Suppressor macrophage (primary cell): ENCODE measurements around the gene TXNDC17.
A peak's percentile ranks its signal among the peaks of the same experiment; 100 is the strongest.
"Not testable (repeated sequence)": the region's sequence is repeated elsewhere in the genome, so short reads cannot be mapped to it uniquely, and the experiment has no call there.

ENCODE experiments used
- DNase-seq, 4 experiments: peaks; one replicate each; pipeline ENCODE4 v3.0.0-alpha.2; 2020 to 2022

The TXNDC17 gene

DNA sequence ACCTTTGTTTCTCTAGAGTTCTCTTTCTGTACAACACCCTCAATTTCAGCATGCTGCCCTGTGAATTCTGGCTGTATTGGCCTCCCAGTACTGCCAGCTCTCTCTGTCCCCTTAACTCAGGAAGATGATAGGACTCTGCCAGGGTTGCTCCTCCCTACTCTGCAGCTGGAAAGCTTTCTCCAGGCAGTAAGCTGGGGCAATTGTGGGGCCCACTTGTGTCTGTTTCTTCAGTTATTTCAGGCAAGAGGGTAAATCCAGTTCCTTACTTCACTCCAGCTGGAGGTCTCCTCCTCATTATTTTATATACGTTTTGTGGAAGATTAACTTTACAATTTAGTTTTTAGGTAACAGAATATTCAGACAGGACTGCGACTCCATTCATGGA lies 20.6 kb downstream of the TXNDC17 start:
- peak in 1 of 4 experiments; percentile 12 for DNase-seq

DNA sequence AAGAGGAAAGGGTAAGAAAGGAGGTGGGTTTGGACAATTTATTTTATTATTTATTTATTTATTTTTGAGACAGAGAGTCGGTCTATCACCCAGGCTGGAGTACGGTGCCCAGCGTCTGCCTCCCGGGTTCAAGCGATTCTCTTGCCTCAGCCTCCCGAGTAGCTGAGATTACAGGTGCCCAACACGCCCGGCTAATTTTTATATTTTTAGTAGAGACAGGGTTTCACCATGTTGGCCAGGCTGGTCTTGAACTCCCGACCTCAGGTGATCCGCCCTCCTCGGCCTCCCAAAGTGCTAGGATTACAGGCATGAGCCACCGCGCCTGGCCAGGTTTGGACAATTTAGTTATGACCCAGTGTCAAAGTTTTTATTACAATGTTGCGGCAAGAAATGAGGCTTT lies 22.3 kb downstream of the TXNDC17 start:
- not testable (repeated sequence) for DNase-seq

DNA sequence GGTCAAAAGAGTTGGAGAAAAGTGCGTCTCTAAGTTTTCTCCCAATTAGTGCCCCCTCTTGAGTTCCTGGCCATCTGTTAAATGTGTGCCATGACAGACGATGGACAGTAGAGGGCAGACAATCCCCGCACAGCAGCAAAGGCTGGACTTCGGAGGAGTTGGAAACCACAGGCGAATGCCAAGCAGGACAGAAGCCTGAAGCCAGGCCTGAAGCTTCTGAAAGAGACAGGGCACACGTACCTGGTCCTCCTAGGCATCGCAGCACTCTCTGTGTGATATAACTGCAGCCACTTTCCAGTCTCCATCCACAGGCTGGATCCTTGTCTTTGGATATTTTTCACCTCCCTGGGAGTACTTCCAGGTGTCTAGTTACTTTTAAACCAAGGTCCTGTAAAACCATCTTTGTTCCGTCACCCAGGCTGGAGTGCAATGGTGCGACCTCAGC lies 25.2 kb downstream of the TXNDC17 start:
- DNase-seq, result peak; percentile 81 to 90 (median 84)

DNA sequence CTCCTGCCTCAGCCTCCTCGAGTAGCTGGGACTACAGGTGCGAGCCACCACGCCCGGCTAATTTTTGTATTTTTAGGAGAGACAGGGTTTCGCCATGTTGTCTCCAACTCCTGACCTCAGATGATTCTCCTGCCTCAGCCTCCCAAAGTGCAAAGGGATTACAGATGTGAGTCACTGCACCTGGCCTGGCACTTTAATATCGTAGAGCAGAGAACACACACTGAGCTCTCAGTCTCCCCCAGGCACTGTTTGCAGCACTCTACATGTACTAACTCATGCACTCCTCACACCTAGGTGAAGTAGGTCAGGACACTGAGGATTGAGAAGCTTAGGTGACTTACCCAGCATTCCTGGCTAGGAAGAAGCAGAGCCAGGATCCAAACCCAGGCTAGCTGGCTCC lies 25.7 kb downstream of the TXNDC17 start:
- no peak for DNase-seq

DNA sequence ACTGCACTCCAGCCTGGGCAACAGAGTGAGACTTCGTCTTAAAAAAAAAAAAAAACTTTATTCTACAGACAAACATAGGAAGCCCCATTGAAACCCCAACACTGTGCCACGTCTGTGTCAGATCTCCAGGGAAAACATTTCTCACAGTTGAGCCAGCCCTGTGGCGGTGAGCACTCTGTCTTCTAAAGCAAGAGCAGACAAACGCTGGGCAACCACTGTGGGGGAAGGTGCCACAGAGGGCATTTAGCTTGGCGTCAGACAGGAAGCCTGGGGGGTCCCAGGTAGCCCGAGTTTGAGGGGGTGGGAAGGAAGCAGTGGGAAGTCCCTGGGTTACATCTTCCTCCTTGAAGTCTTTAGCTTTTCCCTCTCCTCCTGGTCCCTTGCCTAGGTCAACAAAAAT lies 26.7 kb downstream of the TXNDC17 start:
- DNase-seq, result no peak

DNA sequence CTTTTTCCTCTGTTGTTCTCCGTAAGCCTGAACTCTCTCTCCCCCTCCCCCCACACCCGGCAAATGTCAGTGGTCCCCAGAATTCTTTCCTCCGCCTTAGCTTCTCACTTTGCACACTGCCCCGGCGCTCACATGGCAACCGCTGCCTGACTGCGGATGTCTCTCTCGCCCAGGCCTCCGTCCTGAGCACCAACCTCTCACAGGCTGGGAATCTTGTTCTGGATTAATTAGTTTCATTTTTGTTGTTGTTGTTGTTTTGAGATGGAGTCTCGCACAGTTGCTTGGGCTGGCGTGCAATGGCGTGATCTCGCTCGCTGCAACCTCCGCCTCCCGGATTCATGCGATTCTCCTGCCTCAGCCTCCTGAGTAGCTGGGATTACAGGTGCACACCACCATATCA lies 27.4 kb downstream of the TXNDC17 start:
- no peak for DNase-seq

DNA sequence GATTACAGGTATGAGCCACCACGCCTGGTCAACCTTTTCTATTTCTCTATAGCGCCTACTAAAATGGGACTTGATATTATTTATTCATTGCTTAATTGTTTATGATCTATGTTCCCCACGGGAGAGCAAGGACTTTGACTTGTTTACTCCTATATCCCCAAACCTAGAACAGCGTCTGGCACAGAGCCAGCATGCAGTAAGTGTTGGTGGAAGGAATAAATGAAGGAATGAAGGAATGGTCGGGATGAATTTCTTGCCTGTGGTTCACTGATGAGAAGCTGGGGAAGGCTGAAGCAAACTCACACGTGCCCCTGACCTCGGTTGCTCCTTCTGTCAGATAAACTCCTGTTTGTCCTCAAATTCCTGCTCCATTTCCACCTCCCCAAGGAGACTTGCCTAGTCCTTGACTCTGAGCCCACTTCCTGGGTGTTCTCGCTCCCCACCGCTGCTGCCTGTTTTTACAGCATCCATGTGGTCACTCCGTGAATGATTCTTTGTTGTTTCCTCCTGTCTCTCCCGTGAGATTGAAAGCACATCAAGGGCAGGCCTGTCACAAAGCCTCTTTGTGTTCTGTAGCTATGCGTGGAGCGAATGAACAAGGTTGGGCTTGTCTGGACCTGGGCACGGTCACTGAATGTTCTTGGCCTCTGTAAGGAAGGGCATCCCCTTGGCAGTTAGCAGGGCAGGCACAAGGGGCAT lies 28.0 kb downstream of the TXNDC17 start:
- no peak for DNase-seq

DNA sequence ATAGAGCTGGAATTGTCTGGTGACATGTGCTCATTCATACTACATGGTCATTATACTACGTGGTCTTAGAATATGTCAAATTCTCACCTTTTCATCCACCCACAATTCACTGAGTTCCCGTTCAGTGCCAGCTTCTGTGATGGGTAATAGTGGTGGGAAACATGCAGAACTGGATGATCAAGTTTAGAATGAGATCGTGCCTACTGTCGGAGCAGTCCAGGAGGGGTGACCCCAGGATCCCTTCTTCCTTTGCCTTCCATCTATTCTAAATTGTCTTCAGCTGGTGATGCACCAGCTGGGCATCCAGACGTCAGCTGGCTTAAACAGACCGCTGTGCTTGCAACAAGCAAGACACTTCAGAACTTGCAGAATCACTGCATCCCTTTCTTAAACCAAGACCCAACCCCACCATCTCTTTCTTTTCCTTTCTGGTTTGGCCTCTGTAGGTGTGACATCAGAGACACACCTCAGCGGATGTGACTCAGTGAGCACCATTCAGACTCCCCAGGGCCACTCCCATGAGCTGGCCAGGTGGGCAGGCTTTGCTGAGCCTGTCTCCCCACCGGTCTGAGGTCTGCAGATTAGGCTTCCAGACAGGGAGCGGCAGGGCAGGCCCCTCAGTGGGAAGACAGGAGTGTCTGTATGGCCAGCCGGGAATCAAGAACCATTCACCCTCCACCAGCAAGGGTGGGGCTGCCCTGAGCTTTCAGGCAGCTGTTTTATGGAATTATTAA lies 28.8 kb downstream of the TXNDC17 start:
- DNase-seq, result no peak

DNA sequence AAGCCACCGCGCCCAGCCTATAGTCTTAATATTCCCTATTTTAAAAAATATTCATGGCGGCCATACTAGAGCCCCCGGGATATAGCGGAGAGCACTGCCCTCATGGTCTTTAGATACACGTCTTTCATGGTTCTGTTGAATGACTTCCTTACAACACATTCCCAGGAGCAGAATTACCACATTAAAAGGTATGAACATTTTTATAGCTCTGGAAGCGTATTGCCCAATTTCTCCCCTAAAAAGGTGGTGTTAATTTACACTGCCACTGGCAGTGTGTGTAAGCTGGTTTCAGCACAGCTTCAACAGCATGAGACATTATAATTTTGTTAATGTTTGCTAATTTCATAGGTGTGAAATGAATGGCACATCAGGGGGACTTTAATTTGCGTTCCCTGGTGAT lies 29.7 kb downstream of the TXNDC17 start:
- DNase-seq, result no peak

DNA sequence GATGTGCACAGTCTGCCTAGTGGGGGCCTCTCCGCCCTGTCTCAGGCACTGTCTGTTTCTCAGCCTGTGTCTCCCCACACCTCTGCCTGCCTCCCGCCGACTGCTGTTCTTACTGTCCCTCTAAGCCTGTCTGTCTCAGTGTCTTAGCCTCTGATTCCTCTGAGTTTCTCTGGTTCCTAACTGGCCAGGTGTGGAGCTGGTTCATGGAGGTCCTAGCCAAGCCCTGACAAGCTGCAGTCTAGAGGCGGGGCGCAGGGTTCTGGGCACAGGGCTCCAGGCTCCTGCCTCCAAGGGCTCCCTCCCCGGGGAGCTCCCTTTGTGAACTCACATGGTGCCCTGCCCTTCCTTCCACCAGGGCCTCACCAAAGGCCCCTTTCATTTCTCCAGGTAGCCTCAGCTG lies 30.1 kb downstream of the TXNDC17 start:
- no peak for DNase-seq

DNA sequence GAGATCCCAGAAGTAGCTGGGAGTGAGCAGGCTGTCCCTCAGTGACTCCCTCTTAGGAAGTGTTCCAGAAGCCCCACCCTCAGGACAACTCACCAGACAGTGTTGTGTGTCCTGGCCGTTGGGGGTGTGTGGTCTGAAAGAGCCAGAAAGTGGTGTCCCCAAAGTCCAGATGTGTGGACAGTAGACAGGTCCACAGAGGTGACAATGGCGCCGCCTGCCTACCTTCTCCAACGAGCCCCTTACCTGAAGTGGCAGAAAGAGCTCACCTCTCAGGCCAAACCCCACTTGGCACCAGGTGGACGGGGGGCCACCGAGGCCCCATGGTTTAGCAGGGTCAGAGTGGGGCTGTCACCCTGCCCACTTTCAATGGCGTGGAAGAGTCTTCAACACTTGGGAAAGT lies 30.6 kb downstream of the TXNDC17 start:
- DNase-seq, result no peak

DNA sequence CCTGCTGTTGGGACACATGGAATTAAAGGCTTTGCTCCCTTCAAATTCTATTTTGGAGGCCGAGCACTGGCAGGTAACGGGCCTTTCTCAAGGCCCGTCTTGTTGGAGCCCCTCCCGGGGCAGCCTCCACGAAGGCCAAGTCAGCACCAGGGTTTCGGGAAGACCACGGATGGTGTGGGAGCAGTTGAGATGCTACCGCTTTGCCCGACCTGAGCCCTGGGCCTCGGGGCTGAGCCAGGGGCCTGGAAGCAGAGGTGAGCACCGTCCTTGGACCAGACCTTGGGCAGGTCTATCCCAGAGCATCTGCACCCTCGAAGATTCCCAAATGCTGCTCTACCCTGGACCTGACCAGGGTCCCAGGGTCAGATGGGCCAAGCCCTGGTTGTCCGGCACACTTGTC lies 33.7 kb downstream of the TXNDC17 start:
- no peak for DNase-seq

DNA sequence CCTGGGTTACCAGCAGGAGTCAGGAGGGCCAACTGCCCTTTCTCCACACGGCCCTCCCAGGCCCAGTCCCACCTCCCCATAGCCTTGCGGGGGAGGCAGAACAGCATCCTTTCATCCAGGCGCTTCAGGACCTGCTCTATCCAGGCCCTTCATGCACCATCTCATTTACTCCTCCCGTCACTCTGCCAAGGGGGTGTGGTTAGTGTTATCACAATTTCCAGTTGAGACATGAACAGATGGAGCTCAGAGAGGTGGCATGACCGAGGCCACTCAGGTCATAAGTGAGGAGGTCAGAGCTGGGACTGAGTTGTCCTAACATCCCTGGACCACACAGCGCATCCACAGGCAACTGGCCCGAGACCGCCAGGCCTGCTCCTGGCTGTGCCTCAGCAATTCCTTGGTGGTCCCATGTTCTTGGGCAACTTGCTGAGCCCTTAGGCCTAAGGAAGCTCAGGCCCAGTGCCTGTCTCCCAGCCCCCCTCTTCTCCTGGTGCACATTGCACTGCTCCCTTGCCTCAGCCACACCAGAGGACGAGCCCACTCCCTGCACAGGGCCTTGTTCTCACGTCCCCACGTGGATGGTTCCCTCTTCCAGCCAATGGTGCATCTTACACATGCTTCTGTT lies 34.5 kb downstream of the TXNDC17 start:
- no peak for DNase-seq

DNA sequence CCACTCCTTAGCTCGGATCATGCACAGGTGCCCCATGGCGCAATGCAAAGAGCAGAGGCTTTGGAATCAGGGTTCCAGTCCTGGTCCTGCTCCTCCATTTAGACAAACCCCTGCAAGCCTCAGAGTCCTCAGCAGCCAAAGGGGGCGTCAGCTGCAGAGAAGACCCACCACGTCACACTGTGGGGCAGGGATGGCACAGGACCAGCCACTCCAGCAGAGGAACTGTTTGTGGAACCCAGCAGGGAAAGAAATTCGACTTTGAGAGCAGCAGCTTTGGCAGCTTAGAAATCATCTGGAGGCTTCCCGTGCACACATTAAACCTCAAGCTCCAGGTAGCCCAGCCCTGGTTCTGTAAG lies 35.9 kb downstream of the TXNDC17 start:
- DNase-seq, result no peak

DNA sequence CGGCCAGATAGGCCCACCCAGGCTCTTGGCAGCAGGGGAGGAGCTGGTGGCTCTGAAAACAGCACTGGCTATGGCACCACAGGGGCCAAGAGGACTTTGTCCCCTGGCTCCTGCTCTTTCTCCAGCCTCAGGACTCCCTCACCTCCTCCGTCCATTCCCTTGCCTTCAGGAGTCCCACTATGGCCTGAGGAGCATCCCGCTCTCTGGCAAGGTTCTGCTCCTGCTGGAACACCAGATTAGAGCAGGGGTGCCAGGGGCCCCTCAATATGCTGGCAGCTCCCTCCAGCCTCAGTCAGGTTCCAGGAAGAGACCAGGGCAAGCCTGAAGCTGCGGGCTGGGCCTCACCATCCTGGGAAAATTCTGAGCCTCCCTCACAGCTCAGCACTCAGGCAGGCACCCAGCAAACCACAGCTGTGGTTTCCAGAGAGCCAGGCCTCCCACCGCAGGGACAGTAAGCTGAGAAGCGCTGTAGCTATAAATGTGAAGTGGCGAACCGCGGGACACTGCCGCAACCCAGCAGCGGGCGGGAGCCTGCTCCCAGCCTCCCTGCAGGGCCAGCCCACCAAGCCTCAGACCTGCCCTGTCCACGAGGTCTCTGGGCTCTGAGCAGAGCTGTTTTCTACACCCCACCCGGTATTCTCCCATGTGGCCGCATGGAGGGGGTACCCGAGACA lies 36.4 kb downstream of the TXNDC17 start:
- DNase-seq, result no peak

DNA sequence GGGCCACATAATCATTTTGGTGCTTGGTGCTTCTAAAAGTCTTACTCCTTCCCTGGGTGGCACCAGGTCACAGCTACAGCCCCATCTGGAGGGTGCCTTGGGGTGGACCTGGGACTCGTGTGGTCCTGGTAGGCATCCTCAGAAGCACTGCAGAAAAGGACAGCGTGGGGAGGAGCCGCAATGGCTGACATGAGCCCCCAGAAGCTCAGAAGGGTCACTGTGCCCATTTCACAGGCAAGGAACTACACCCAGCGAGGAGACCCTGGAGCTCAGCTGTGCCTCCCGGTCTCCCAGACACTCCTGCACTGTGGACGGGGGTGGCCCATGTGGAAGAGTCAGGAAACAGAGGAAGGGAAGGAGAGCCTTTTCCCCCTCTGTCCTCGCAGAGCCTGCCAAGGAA lies 37.1 kb downstream of the TXNDC17 start:
- DNase-seq, result no peak

DNA sequence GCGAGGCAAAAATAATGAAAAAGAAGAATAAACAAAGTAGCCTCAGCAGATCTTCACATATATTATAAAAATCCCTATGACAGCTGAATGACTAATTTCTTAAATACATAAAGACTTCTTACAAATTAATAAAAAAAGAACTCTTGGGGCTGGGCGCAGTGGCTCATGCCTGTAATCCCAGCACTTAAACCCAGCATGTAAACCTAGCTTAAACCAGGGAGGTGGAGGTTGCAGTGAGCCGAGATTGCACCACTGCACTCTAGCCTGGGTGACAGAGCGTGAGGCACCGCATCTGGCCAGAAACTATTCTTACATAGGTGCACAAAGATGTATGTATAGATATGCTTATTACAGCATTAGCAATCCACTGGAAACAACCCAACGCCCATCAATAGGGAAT lies 38.4 kb downstream of the TXNDC17 start:
- no peak for DNase-seq

DNA sequence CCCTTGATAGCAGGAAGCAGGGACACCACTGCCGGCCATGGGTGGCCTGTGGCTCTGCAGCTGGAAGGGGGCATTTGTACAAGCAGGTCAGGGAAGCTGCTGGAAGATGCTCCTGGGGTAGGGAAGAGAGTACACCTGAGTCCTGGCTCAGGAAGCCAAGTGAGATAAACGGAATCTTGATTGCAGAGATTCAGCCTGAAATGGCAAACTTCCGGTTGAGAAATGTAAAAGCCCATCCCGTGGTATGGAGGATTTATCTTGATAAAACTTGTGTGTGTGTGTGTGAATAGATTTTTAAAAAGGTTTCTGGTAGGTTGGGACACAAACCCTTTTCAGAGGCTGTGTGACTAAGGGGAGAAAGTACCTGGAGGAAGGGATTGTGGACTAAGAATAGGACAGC lies 40.3 kb downstream of the TXNDC17 start:
- no peak for DNase-seq

DNA sequence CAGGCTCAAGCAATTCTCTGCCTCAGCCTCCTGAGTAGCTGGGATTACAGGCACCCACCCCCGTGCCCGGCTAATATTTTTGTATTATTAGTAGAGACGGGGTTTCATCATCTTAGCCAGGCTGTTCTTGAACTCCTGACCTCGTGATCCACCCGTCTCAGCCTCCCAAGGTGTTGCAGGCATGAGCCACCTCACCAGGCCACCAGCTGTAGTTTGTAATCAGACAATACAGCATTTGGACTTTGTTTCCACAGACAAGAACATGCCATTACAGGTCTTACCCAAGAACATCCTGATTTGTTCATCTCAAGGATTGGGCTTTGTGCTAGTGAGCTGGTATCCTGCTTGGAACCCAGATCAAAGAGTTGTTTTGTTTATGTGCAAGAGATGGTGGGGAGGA lies 40.8 kb downstream of the TXNDC17 start:
- no peak for DNase-seq

DNA sequence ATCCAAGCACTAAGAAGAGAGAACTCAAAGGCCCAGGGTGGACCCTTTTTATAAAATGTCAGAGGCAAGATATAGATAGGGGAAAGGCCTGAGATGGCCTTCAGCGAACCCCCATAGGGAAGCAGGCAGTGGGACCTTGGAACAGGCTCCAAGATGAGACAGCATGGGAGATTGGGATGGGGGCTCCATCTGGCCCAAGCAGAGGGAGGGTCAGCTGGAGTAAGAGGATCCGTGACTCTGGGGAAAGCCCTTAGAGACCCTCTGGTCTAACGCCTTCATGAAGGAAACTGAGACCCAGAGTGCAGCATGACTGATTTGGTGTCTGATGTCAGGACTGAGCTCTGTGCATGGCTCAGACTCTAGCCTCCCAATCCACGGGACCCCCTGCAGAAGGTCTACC lies 41.5 kb downstream of the TXNDC17 start:
- no peak for DNase-seq

DNA sequence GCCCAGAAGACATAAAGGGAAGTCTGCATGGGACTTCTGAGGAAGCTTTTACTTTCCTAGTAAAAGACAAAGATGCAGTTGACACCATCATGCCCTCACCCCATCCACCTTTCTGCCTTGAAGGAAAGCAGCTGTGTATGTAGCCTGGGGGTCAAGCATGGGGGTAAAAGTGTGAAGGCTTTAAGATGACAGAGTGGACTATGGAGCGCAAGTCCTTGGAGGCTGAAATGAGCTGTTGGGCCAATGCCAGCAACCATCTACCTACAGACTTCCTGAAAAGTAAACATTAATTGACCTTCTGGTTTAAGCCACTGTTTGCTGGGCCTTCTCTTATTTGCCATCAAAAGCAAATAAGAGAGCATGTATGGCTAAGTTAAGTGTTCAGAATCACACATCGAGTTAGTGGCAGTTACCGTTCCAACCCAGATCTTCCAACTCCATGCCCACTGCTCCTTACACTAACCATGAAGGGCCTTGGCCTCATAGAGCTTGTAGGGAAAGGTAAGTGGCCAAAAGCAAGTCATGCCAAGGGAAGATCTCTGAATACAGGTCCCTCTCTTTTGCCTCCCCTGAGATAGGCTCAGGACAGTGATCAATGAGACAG lies 42.3 kb downstream of the TXNDC17 start:
- no peak for DNase-seq

DNA sequence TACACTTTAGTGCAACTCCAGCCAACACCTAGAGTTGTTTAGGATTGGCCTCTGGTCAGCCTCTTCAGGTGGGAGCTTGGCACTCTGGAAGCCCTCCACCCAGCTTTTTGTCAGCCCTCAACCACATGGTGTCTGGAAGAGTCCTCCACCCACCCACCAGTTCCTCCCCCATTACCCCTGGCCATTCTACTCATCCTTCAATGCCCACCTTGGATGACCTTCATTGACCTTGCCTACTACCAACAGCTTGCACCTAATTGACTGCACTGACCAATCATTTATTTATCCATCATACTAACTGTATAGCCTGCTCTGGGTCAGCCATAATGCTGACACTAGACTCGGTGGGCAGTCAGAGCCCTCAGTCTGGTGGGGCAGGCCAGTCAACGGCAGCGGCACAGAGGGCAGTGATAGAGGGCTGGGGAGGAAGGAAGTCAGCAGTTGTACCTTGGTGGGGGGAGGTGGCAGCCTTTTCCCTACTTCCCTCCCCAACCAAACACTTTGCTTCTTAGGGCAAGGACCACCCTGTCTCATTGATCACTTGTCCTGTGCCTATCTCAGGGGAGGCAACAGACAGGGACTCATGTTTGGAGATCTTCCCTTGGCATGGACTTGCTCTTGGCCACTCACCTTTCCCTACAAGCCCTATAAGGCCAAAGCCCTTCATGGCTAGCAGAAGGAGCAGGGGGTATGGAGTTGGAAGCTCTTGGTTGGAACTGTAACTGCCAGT lies 43.0 kb downstream of the TXNDC17 start:
- DNase-seq, result no peak

DNA sequence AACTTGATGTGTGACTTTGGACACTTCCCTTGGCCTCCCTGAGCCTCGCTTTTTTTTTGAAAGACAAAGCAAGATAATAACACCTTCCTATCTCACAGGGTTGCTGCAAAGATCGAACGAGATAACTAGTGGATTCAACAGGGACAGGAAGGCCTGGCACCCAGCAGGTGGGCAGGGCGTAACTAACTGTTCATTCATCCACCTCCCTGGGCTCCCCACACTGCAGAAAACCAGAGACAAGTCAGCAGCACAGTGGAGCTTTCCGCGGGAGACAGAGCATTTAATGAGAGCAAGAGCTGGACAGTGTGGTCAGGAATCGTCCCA lies 43.6 kb downstream of the TXNDC17 start:
- no peak for DNase-seq
